HEK293 (cell line): Measurements from ENCODE around the gene PCDHA9.

Experiments used
- CTCF ChIA-PET: fragments of 350-600 bp; formaldehyde crosslinking; extraction: SDS; loops from one replicate; lab custom pipeline; 2021; ENCODE audit warnings: antibody characterized with exemption; lab: Yijun Ruan, JAX
- POLR2A ChIA-PET: fragments of 300-600 bp; formaldehyde crosslinking; extraction: SDS; loops from one replicate; lab custom pipeline; 2020; ENCODE audit warnings: antibody characterized with exemption, inconsistent platforms; lab: Yijun Ruan, JAX
- H3K27ac ChIP-seq: fragments of 200-500 bp; sonication (Bioruptor generic); 2 replicates; pipeline ENCODE4 v1.5.1; 2014; ENCODE audit warnings: low read depth, low read length, control low read depth, inconsistent platforms; ENCODE audit errors: extremely low read depth
- H3K36me3 ChIP-seq, 2 experiments: fragments of 200-500 bp in 1 of 2; sonication (Bioruptor generic) in 1 of 2; 1 replicate in 1 of 2; 2 replicates in 1 of 2; pipeline ENCODE4 v1.5.1; 2014 to 2017; ENCODE audit warnings: inconsistent platforms in 2 of 2, low read length in 2 of 2; ENCODE audit not compliant: control insufficient read depth in 2 of 2, insufficient read depth in 1 of 2
- H3K4me1 ChIP-seq: fragments of 200-500 bp; sonication (Bioruptor generic); 2 replicates; pipeline ENCODE4 v1.5.1; 2014; ENCODE audit warnings: mild to moderate bottlenecking, low read length, inconsistent platforms; ENCODE audit not compliant: control insufficient read depth, insufficient read depth
- H3K4me3 ChIP-seq: 2 replicates; pipeline ENCODE4 v1.5.1; 2011; ENCODE audit warnings: low read depth, mild to moderate bottlenecking, control low read depth, low read length, moderate library complexity
- H3K9me3 ChIP-seq: fragments of 200-500 bp; sonication (Bioruptor generic); 2 replicates; pipeline ENCODE4 v1.5.1; 2014; ENCODE audit warnings: low read depth, low read length, inconsistent platforms; ENCODE audit not compliant: control insufficient read depth, insufficient read depth
- BCL11A ChIP-seq: fragments of 450-650 bp; formaldehyde crosslinking; IDR thresholded peaks from 2 replicates; pipeline ENCODE4 v1.5.1; 2016; ENCODE audit warnings: low read depth, missing biosample characterization, missing genetic modification characterization
- GLIS1 ChIP-seq: fragments of 450-650 bp; formaldehyde crosslinking; IDR thresholded peaks from 2 replicates; pipeline ENCODE4 v1.5.1; 2016; ENCODE audit warnings: missing biosample characterization, missing genetic modification characterization
- OVOL3 ChIP-seq: fragments of 450-650 bp; formaldehyde crosslinking; IDR thresholded peaks from 2 replicates; pipeline ENCODE4 v1.5.1; 2016; ENCODE audit warnings: missing biosample characterization, missing genetic modification characterization
- REST ChIP-seq: fragments of 450-650 bp; formaldehyde crosslinking; IDR thresholded peaks from 2 replicates; pipeline ENCODE4 v1.5.1; 2016; ENCODE audit warnings: missing biosample characterization, missing genetic modification characterization
- ZBTB17 ChIP-seq: fragments of 450-650 bp; formaldehyde crosslinking; IDR thresholded peaks from 2 replicates; pipeline ENCODE4 v1.5.1; 2016; ENCODE audit warnings: missing biosample characterization, missing genetic modification characterization
- ZNF146 ChIP-seq: fragments of 450-650 bp; formaldehyde crosslinking; IDR thresholded peaks from 2 replicates; pipeline ENCODE4 v1.5.1; 2016; ENCODE audit warnings: missing biosample characterization, missing genetic modification characterization
- ZNF174 ChIP-seq: fragments of 450-650 bp; formaldehyde crosslinking; IDR thresholded peaks from 2 replicates; pipeline ENCODE4 v1.5.0; 2017; ENCODE audit warnings: missing biosample characterization, mild to moderate bottlenecking, missing genetic modification characterization
- ZNF202 ChIP-seq: fragments of 450-650 bp; formaldehyde crosslinking; IDR thresholded peaks from 2 replicates; pipeline ENCODE4 v1.5.1; 2016; ENCODE audit warnings: missing biosample characterization, missing genetic modification characterization, borderline replicate concordance
- ZNF335 ChIP-seq: fragments of 450-650 bp; formaldehyde crosslinking; conservative IDR thresholded peaks from 2 replicates; pipeline ENCODE4 v1.5.1; 2016; ENCODE audit warnings: missing biosample characterization, missing genetic modification characterization
- ZNF362 ChIP-seq: fragments of 450-650 bp; formaldehyde crosslinking; IDR thresholded peaks from 2 replicates; pipeline ENCODE4 v1.5.1; 2016; ENCODE audit warnings: missing biosample characterization, missing genetic modification characterization
- ZNF473 ChIP-seq: fragments of 450-650 bp; formaldehyde crosslinking; IDR thresholded peaks from 2 replicates; pipeline ENCODE4 v1.5.1; 2017; ENCODE audit warnings: missing biosample characterization, missing genetic modification characterization
- ZNF600 ChIP-seq: fragments of 450-650 bp; formaldehyde crosslinking; IDR thresholded peaks from 2 replicates; pipeline ENCODE4 v1.5.1; 2016; ENCODE audit warnings: missing biosample characterization, missing genetic modification characterization
- ZNF654 ChIP-seq: fragments of 450-650 bp; formaldehyde crosslinking; IDR thresholded peaks from 2 replicates; pipeline ENCODE4 v1.5.1; 2016; ENCODE audit warnings: low read depth, missing biosample characterization, missing genetic modification characterization

Gene PCDHA9

GRCh38 chr5:140855772-140856674 is 7.8 kb downstream of the PCDHA9 start, which contains the start of gene PCDHA10:
TSS of gene PCDHA10 (plus strand) at chr5:140855897. CDS start at chr5:140856049, 152 bp downstream.
- ChIA-PET CTCF (interaction anchor here (0.6 to 2.0 kb wide), 21 partner anchors 9 to 658 kb away, joined by 3 to 20 read pairs (median 4); partner anchors contain the start of genes PCDHA11, PCDHA12 and PCDHA13), POLR2A (no interaction called here)
- peak; percentile 48 for TF ChIP-seq ZBTB17
- no peak for TF ChIP-seq REST (tag by site-specific recombination)
- no peak for TF ChIP-seq OVOL3
- peak; percentile 50; the same call in 1 of the 2 replicates for TF ChIP-seq GLIS1 (tag by site-specific recombination)
- 0 out of 2 replicates have a peak, but pooled peaks have one; percentile 22 for TF ChIP-seq ZNF600 (tag by site-specific recombination)
- TF ChIP-seq ZNF335 (tag by site-specific recombination), result peak; percentile 57; the same call in 1 of the 2 replicates
- peak; percentile 63 for TF ChIP-seq ZNF654
- Histone ChIP-seq H3K9me3 (no peaks in the 10 kb centered on the region; the same call in none of the 2 replicates), H3K4me1 (no peaks in the 10 kb centered on the region), H3K4me3 (peak within 1 kb of the TSS; percentile 10), H3K36me3 (no peaks in the 10 kb centered on the region), H3K27ac (no peak within 1 kb of the TSS)

- Histone ChIP-seq H3K4me1 (no peaks in the 10 kb centered on the region), H3K4me3 (no peak overlapping the region), H3K36me3 (no peaks in the 10 kb centered on the region), H3K9me3 (no peaks in the 10 kb centered on the region; the same call in none of the 2 replicates), H3K27ac (no peak overlapping the region)
- CTCF ChIA-PET, result interaction anchor here (0.6 to 2.0 kb wide), 7 partner anchors 8 to 189 kb away, joined by 3 to 20 read pairs (median 6); partner anchors contain the start of genes PCDHA11, PCDHA12 and PCDHA8
- TF ChIP-seq ZNF335 (tag by site-specific recombination) (no peak), ZNF202 (tag by site-specific recombination) (0 out of 2 replicates have a peak, but pooled peaks have one; percentile 24), ZNF174 (no peak), ZNF473 (tag by site-specific recombination) (no peak), BCL11A (tag by site-specific recombination) (no peak), REST (tag by site-specific recombination) (peak; percentile 29; the same call in 1 of the 2 replicates), ZNF362 (tag by site-specific recombination) (no peak), ZNF146 (tag by site-specific recombination) (no peak)
- POLR2A ChIA-PET, result no interaction called here
Observed at GRCh38 chr5:140857177-140857986, 9.2 kb downstream of the PCDHA9 start.
